Effector memory CD8-positive, alpha-beta T cell (primary cell): ENCODE data around the gene SRGAP1.

Experiments used
- ATAC-seq: fragments of 150-1000 bp; cut with Tn5 transposase; replicated peaks from 2 replicates; pipeline ENCODE4 v1.10.0; 2021; ENCODE audit warnings: mild to moderate bottlenecking, moderate library complexity
- DNase-seq, 3 experiments: peaks; one replicate each; pipeline ENCODE4 v3.0.0; 2021
- H3K27ac Mint-ChIP-seq, 2 donors: one replicate each; pipeline ENCODE4 v1.8.0; 2022; ENCODE audit warnings: mild to moderate bottlenecking in 2 of 2, mixed read lengths in 2 of 2, moderate library complexity in 2 of 2
- H3K27me3 Mint-ChIP-seq, 2 donors: one replicate each; pipeline ENCODE4 v1.8.0; 2022; ENCODE audit warnings: mixed read lengths in 2 of 2
- H3K36me3 Mint-ChIP-seq: one replicate; pipeline ENCODE4 v1.8.0; 2022; ENCODE audit warnings: mild to moderate bottlenecking, moderate library complexity, mixed read lengths; ENCODE audit not compliant: insufficient read depth
- H3K4me1 Mint-ChIP-seq, 2 donors: one replicate each; pipeline ENCODE4 v1.8.0; 2022; ENCODE audit warnings: low read depth in 2 of 2, mixed read lengths in 2 of 2
- H3K4me3 Mint-ChIP-seq, 2 donors: one replicate each; pipeline ENCODE4 v1.8.0; 2022; ENCODE audit warnings: mild to moderate bottlenecking in 2 of 2, mixed read lengths in 2 of 2, moderate library complexity in 2 of 2
- H3K9me3 Mint-ChIP-seq, 2 donors: one replicate each; pipeline ENCODE4 v1.8.0; 2022; ENCODE audit warnings: mixed read lengths in 2 of 2

SRGAP1 gene

GRCh38 chr12:64170730-64171129 lies 326.2 kb downstream of the SRGAP1 start:
- H3K9me3 Mint-ChIP-seq, result no peaks in the 10 kb centered on the region
- no peak for ATAC-seq
- H3K4me3 Mint-ChIP-seq, result no peak overlapping the region
- H3K27me3 Mint-ChIP-seq, result no peaks in the 10 kb centered on the region
- no peak for DNase-seq
- H3K36me3 Mint-ChIP-seq, result peaks cover 3% of the 10 kb centered on the region
- H3K4me1 Mint-ChIP-seq, result peaks cover 0 to 3% of the 10 kb centered on the region in 2 donors
- H3K27ac Mint-ChIP-seq, result no peak overlapping the region

- Mint-ChIP-seq H3K4me1 (peaks cover 0 to 3% of the 10 kb centered on the region in 2 donors), H3K9me3 (no peaks in the 10 kb centered on the region), H3K27me3 (no peaks in the 10 kb centered on the region), H3K36me3 (peaks cover 3% of the 10 kb centered on the region), H3K27ac (no peak overlapping the region), H3K4me3 (no peak overlapping the region)
- ATAC-seq (no peak), DNase-seq (no peak)
These were observed 327.2 kb downstream of the SRGAP1 start for GRCh38 chr12:64171715-64172114.

- peaks cover 3% of the 10 kb centered on the region for H3K36me3 Mint-ChIP-seq
- ATAC-seq (no peak), DNase-seq (no peak)
These were observed 327.9 kb downstream of the SRGAP1 start for GRCh38 chr12:64172143-64172970.

GRCh38 chr12:64173456-64173855 lies 329.0 kb downstream of the SRGAP1 start:
- DNase-seq (no peak), ATAC-seq (no peak)
- no peaks in the 10 kb centered on the region for H3K9me3 Mint-ChIP-seq
- no peaks in the 10 kb centered on the region for H3K4me1 Mint-ChIP-seq
- H3K27me3 Mint-ChIP-seq, result no peaks in the 10 kb centered on the region
- no peak overlapping the region for H3K4me3 Mint-ChIP-seq
- no peak overlapping the region for H3K27ac Mint-ChIP-seq
- H3K36me3 Mint-ChIP-seq, result peaks cover 3% of the 10 kb centered on the region

More at GRCh38 chr12:64172143-64172970, 327.9 kb downstream of the SRGAP1 start:
- H3K9me3 Mint-ChIP-seq, result no peaks in the 10 kb centered on the region
- peaks cover 0 to 2% of the 10 kb centered on the region in 2 donors for H3K4me1 Mint-ChIP-seq
- H3K27me3 Mint-ChIP-seq, result no peaks in the 10 kb centered on the region
- H3K27ac Mint-ChIP-seq, result no peak overlapping the region
- H3K4me3 Mint-ChIP-seq, result no peak overlapping the region

- H3K27me3 Mint-ChIP-seq, result no peaks in the 10 kb centered on the region
- DNase-seq (no peak), ATAC-seq (no peak)
- H3K27ac Mint-ChIP-seq, result no peak overlapping the region
- H3K4me1 Mint-ChIP-seq, result no peaks in the 10 kb centered on the region
- H3K36me3 Mint-ChIP-seq, result no peaks in the 10 kb centered on the region
- no peaks in the 10 kb centered on the region for H3K9me3 Mint-ChIP-seq
- no peak overlapping the region for H3K4me3 Mint-ChIP-seq
These were observed 330.9 kb downstream of the SRGAP1 start for GRCh38 chr12:64175254-64175945.

- Mint-ChIP-seq H3K9me3 (no peaks in the 10 kb centered on the region), H3K4me3 (no peak overlapping the region), H3K4me1 (no peaks in the 10 kb centered on the region), H3K27ac (no peak overlapping the region), H3K36me3 (no peaks in the 10 kb centered on the region), H3K27me3 (no peaks in the 10 kb centered on the region)
- DNase-seq (no peak), ATAC-seq (no peak)
These were observed 332.5 kb downstream of the SRGAP1 start for GRCh38 chr12:64177001-64177400.

GRCh38 chr12:64178122-64178521 lies 333.6 kb downstream of the SRGAP1 start:
- Mint-ChIP-seq H3K9me3 (no peaks in the 10 kb centered on the region), H3K27me3 (no peaks in the 10 kb centered on the region), H3K36me3 (no peaks in the 10 kb centered on the region), H3K27ac (no peak overlapping the region), H3K4me1 (no peaks in the 10 kb centered on the region), H3K4me3 (no peak overlapping the region)
- no peak for ATAC-seq
- no peak for DNase-seq

- Mint-ChIP-seq H3K4me3 (no peak overlapping the region), H3K9me3 (no peaks in the 10 kb centered on the region), H3K27me3 (no peaks in the 10 kb centered on the region), H3K36me3 (no peaks in the 10 kb centered on the region), H3K4me1 (no peaks in the 10 kb centered on the region), H3K27ac (no peak overlapping the region)
- ATAC-seq, result no peak
- DNase-seq, result no peak
These were observed 336.5 kb downstream of the SRGAP1 start for GRCh38 chr12:64180951-64181350.

GRCh38 chr12:64181430-64182291 lies 337.2 kb downstream of the SRGAP1 start:
- no peaks in the 10 kb centered on the region for H3K4me1 Mint-ChIP-seq
- no peak for ATAC-seq
- no peak for DNase-seq
- H3K9me3 Mint-ChIP-seq, result no peaks in the 10 kb centered on the region
- H3K27ac Mint-ChIP-seq, result no peak overlapping the region
- no peaks in the 10 kb centered on the region for H3K27me3 Mint-ChIP-seq
- H3K4me3 Mint-ChIP-seq, result no peak overlapping the region
- H3K36me3 Mint-ChIP-seq, result no peaks in the 10 kb centered on the region

- Mint-ChIP-seq H3K36me3 (no peaks in the 10 kb centered on the region), H3K4me1 (peaks cover 0 to 1% of the 10 kb centered on the region in 2 donors), H3K27ac (no peak overlapping the region), H3K9me3 (no peaks in the 10 kb centered on the region), H3K4me3 (no peak overlapping the region), H3K27me3 (no peaks in the 10 kb centered on the region)
- DNase-seq (no peak), ATAC-seq (no peak)
These were observed 339.7 kb downstream of the SRGAP1 start for GRCh38 chr12:64184216-64184615.

- DNase-seq (no peak), ATAC-seq (no peak)
- Mint-ChIP-seq H3K27me3 (no peaks in the 10 kb centered on the region), H3K4me3 (no peak overlapping the region), H3K9me3 (no peaks in the 10 kb centered on the region), H3K36me3 (no peaks in the 10 kb centered on the region), H3K27ac (no peak overlapping the region), H3K4me1 (peaks cover 0 to 1% of the 10 kb centered on the region in 2 donors)
These were observed 342.3 kb downstream of the SRGAP1 start for GRCh38 chr12:64186789-64187188.

- peaks cover 2% of the 10 kb centered on the region for H3K36me3 Mint-ChIP-seq
- peaks cover 0 to 1% of the 10 kb centered on the region in 2 donors for H3K4me1 Mint-ChIP-seq
- no peak for DNase-seq
- no peaks in the 10 kb centered on the region for H3K9me3 Mint-ChIP-seq
- H3K27me3 Mint-ChIP-seq, result no peaks in the 10 kb centered on the region
- H3K4me3 Mint-ChIP-seq, result no peak overlapping the region
- ATAC-seq, result no peak
- no peak overlapping the region for H3K27ac Mint-ChIP-seq
These were observed 342.9 kb downstream of the SRGAP1 start for GRCh38 chr12:64187370-64187769.

- peaks cover 4% of the 10 kb centered on the region for H3K36me3 Mint-ChIP-seq
- H3K4me1 Mint-ChIP-seq, result peaks cover 2 to 4% of the 10 kb centered on the region in 2 donors
- no peak for DNase-seq
- no peak overlapping the region for H3K27ac Mint-ChIP-seq
- no peak overlapping the region for H3K4me3 Mint-ChIP-seq
- H3K27me3 Mint-ChIP-seq, result no peaks in the 10 kb centered on the region
- ATAC-seq, result no peak
- H3K9me3 Mint-ChIP-seq, result no peaks in the 10 kb centered on the region
These were observed 343.3 kb downstream of the SRGAP1 start for GRCh38 chr12:64187794-64188193.
